ENCODE measurements around the gene CANX. TPM values are rescaled to one million over a fixed set of nuclear protein-coding genes. Genes with fewer than 3 reads are reported as not detected.
"Not testable (repeated sequence)": the region's sequence is repeated elsewhere in the genome, so short reads cannot be mapped to it uniquely, and the experiment has no call there.

CANX gene
- total and polyA plus RNA-seq, 2 experiments from 2014 or later, result 332 to 488 TPM

- H3K9me3 ChIP-seq (ENCODE audit: low read depth); DNase-seq; in situ Hi-C loops (cut with MboI); H3K4me1 ChIP-seq (ENCODE audit: insufficient read depth); H3F3A ChIP-seq (ENCODE audit: insufficient read depth); H3K9ac ChIP-seq; H3K9me2 ChIP-seq (ENCODE audit: insufficient read depth); H3K27ac ChIP-seq; H3K36me3 ChIP-seq (ENCODE audit: low read depth); H2AFZ ChIP-seq; H3K79me2 ChIP-seq (ENCODE audit: insufficient read depth); H3K4me2 ChIP-seq (ENCODE audit: unreplicated experiment); H3K27me3 ChIP-seq (replicated peaks; ENCODE audit: insufficient read depth); H4K20me1 ChIP-seq (ENCODE audit: insufficient read depth); H3K4me3 ChIP-seq: not testable (repeated sequence)
- 91 to 94% methylated on average over 6 of the region's 6 CpGs for WGBS, 2 experiments (ENCODE audit: low coverage in 1 of 2, low lambda C conversion rate in 2 of 2, missing lambda C conversion rate in 2 of 2)
Observed at GRCh38 chr5:179661647-179662046, 37.1 kb upstream of the CANX start.

- no peaks in the 10 kb centered on the region for H3K9me2 ChIP-seq (ENCODE audit: insufficient read depth)
- no peaks in the 10 kb centered on the region for H3K27me3 ChIP-seq (replicated peaks; ENCODE audit: insufficient read depth)
- no peaks in the 10 kb centered on the region for H3K79me2 ChIP-seq (ENCODE audit: insufficient read depth)
- no peaks in the 10 kb centered on the region for H3K4me1 ChIP-seq (ENCODE audit: insufficient read depth)
- H3K9ac ChIP-seq, result no peak overlapping the region
- 49 to 50% methylated on average over 7 of the region's 7 CpGs for WGBS, 2 experiments (ENCODE audit: low coverage in 1 of 2, low lambda C conversion rate in 2 of 2, missing lambda C conversion rate in 2 of 2)
- H3F3A ChIP-seq (ENCODE audit: insufficient read depth), result no peaks in the 10 kb centered on the region
- no peak overlapping the region for H3K4me3 ChIP-seq
- no peak overlapping the region for H3K4me2 ChIP-seq (ENCODE audit: unreplicated experiment)
- no peak overlapping the region for H2AFZ ChIP-seq
- TF ChIP-seq EZH2phosphoT487 (IDR thresholded peaks at IDR 0.05; ENCODE audit: insufficient read depth, low read depth) (no peak), EZH2 (IDR thresholded peaks at IDR 0.05; ENCODE audit: insufficient read depth, poor library complexity, severe bottlenecking) (no peak)
- no peaks in the 10 kb centered on the region for H3K9me3 ChIP-seq (ENCODE audit: low read depth)
- H4K20me1 ChIP-seq (ENCODE audit: insufficient read depth), result no peaks in the 10 kb centered on the region
- no peak overlapping the region for H3K27ac ChIP-seq
- H3K36me3 ChIP-seq (ENCODE audit: low read depth), result no peaks in the 10 kb centered on the region
- in situ Hi-C loops (cut with MboI), result no loop called here
- DNase-seq, result peak; percentile 71
Observed at GRCh38 chr5:179668391-179668790, 30.4 kb upstream of the CANX start.

DNA sequence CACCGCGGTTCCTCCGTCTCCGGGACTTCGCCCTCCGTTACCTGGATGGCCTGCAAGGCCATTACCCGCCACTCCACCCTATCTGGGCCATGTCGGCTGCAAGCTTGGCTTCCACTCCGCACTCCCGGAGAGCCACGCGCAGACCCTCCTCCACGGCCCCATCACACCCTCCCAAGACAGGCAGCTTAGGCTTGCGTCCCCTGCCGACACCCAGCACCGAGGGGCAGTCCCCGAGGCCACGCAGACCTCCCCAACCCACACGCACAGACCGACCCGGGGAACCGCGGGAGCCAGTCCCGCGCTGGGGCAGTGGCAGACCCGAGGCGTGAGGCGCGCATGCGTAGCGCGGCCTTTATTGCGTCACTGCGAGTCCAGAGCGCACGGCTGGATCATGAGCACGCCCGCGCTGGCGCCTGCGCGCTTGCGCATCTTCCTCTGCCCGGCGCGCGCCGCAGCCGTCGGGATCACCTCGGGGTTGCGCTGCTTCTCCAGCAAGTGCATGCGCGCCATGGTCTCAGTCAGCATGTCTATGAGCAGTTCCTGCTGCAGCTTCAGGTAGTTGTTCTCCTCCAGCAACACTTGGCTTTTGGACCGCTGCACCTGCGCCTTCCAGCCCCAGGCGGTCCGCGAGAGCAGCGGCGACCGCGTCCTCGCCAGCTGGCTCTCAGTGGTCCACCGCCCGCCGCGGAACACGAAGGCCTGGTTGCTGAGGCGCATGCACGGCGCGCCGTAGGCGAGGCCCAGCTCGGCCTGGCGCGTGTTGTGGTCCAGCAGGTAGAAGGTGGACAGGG lies 20.3 kb upstream of the CANX start:
- peaks cover 7% of the 10 kb centered on the region; the same call in 1 of the 2 replicates for H3K4me1 ChIP-seq (ENCODE audit: insufficient read depth)
- in situ Hi-C loops (cut with MboI), result no loop called here

DNA sequence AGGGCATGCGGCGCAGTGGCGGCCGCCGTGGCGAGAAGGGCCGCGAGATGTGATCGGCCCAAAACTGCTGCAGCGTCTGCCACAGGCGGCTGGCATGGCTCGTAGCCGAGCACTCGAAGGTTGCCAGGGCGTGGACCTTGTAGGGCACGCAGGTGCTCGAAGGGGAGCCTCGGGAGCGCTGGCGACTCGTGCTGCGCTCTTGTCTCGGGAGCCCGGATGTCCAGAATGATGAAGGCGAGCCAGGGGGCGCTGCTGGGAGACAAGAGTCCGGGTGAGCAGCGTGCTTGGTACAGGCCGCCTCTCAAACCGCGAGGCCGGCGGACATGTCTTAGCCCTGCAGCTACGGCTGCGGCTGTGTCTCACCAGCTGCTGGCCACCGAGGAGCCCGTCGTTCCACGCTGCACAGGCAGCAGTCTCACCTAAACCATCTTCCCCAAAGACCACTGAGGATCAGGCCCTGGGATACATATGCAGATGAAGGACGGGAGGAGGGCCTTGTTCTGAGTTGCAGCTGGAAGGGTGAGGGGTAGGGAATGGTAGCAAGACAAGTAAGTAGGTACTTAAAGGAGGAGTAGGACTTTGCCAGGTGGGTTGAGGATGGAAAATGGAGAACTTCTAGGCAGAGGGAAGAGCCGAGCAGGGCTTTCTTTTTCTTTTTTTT lies 19.6 kb upstream of the CANX start:
- Histone ChIP-seq H3K4me1 (ENCODE audit: insufficient read depth) (peaks cover 7% of the 10 kb centered on the region; the same call in 1 of the 2 replicates), H3K4me3 (peak overlapping the region; percentile 80), H3K9me2 (ENCODE audit: insufficient read depth) (no peaks in the 10 kb centered on the region), H3K9me3 (ENCODE audit: low read depth) (no peaks in the 10 kb centered on the region), H4K20me1 (ENCODE audit: insufficient read depth) (no peaks in the 10 kb centered on the region), H3F3A (ENCODE audit: insufficient read depth) (peaks cover 6% of the 10 kb centered on the region; the same call in 1 of the 2 replicates), H3K27ac (no peak overlapping the region), H3K36me3 (ENCODE audit: low read depth) (no peaks in the 10 kb centered on the region), H3K79me2 (ENCODE audit: insufficient read depth) (peaks cover 21% of the 10 kb centered on the region), H3K27me3 (replicated peaks; ENCODE audit: insufficient read depth) (no peaks in the 10 kb centered on the region), H3K4me2 (ENCODE audit: unreplicated experiment) (peak overlapping the region; percentile 68), H2AFZ (peak overlapping the region; percentile 84), H3K9ac (peak overlapping the region; percentile 88; the same call in 1 of the 2 replicates)
- in situ Hi-C loops (cut with MboI), result no loop called here
- TF ChIP-seq EZH2phosphoT487 (IDR thresholded peaks at IDR 0.05; ENCODE audit: insufficient read depth, low read depth) (no peak), EZH2 (IDR thresholded peaks at IDR 0.05; ENCODE audit: insufficient read depth, poor library complexity, severe bottlenecking) (no peak)
- DNase-seq, result peak; percentile 67
- WGBS, 2 experiments (ENCODE audit: low coverage in 1 of 2, low lambda C conversion rate in 2 of 2, missing lambda C conversion rate in 2 of 2), result 24% methylated on average over 41 of the region's 41 CpGs

More for the DNA sequence above, 20.3 kb upstream of the CANX start:
- Histone ChIP-seq H3K27me3 (replicated peaks; ENCODE audit: insufficient read depth) (no peaks in the 10 kb centered on the region), H3K4me2 (ENCODE audit: unreplicated experiment) (peak overlapping the region; percentile 68), H3K9me2 (ENCODE audit: insufficient read depth) (no peaks in the 10 kb centered on the region), H3K9me3 (ENCODE audit: low read depth) (no peaks in the 10 kb centered on the region), H3K4me3 (peak overlapping the region; percentile 80), H3K79me2 (ENCODE audit: insufficient read depth) (peaks cover 21% of the 10 kb centered on the region), H4K20me1 (ENCODE audit: insufficient read depth) (no peaks in the 10 kb centered on the region), H3K36me3 (ENCODE audit: low read depth) (no peaks in the 10 kb centered on the region), H3K9ac (peak overlapping the region; percentile 88), H3K27ac (peak overlapping the region; percentile 45), H3F3A (ENCODE audit: insufficient read depth) (peaks cover 6% of the 10 kb centered on the region; the same call in 1 of the 2 replicates), H2AFZ (peak overlapping the region; percentile 84)
- DNase-seq, result peak; percentile 98
- 1 to 2% methylated on average over 78 of the region's 78 CpGs for WGBS, 2 experiments (ENCODE audit: low coverage in 1 of 2, low lambda C conversion rate in 2 of 2, missing lambda C conversion rate in 2 of 2)
- TF ChIP-seq EZH2 (IDR thresholded peaks at IDR 0.05; ENCODE audit: insufficient read depth, poor library complexity, severe bottlenecking), result no peak
- no peak for TF ChIP-seq EZH2phosphoT487 (IDR thresholded peaks at IDR 0.05; ENCODE audit: insufficient read depth, low read depth)

Data from GM23248 (cell line).